Measurements from ENCODE around the gene MAP2K2. TPM values are rescaled to one million over a fixed set of nuclear protein-coding genes. Genes with fewer than 3 reads are reported as not detected.
A peak's percentile ranks its signal among the peaks of the same experiment; 100 is the strongest.

The MAP2K2 gene
- total and polyA plus RNA-seq, 2 experiments from 2014 or later: 32.3 to 212 TPM

GRCh38 chr19:4082172-4082571 is 41.8 kb downstream of the MAP2K2 start:
- WGBS, 2 experiments (ENCODE audit: low coverage in 1 of 2, low lambda C conversion rate in 2 of 2, missing lambda C conversion rate in 2 of 2): 86 to 87% methylated on average over 9 of the region's 9 CpGs
- no peaks in the 10 kb centered on the region for H3K9me2 ChIP-seq (ENCODE audit: insufficient read depth)
- H3F3A ChIP-seq (ENCODE audit: insufficient read depth): no peaks in the 10 kb centered on the region
- in situ Hi-C loops (cut with MboI): no loop called here
- no peak overlapping the region for H3K9ac ChIP-seq
- H3K36me3 ChIP-seq (ENCODE audit: low read depth): no peaks in the 10 kb centered on the region
- no peak for TF ChIP-seq EZH2phosphoT487 (IDR thresholded peaks at IDR 0.05; ENCODE audit: insufficient read depth, low read depth)
- TF ChIP-seq EZH2 (IDR thresholded peaks at IDR 0.05; ENCODE audit: insufficient read depth, poor library complexity, severe bottlenecking): no peak
- no peaks in the 10 kb centered on the region for H3K27me3 ChIP-seq (replicated peaks; ENCODE audit: insufficient read depth)
- H3K27ac ChIP-seq: no peak overlapping the region
- no peak overlapping the region for H3K4me2 ChIP-seq (ENCODE audit: unreplicated experiment)
- no peak for DNase-seq
- no peaks in the 10 kb centered on the region for H4K20me1 ChIP-seq (ENCODE audit: insufficient read depth)
- no peak overlapping the region for H3K4me3 ChIP-seq
- H3K79me2 ChIP-seq (ENCODE audit: insufficient read depth): no peaks in the 10 kb centered on the region
- no peaks in the 10 kb centered on the region for H3K9me3 ChIP-seq (ENCODE audit: low read depth)
- no peaks in the 10 kb centered on the region for H3K4me1 ChIP-seq (ENCODE audit: insufficient read depth)
- H2AFZ ChIP-seq: no peak overlapping the region

GRCh38 chr19:4081441-4082129 is 42.3 kb downstream of the MAP2K2 start:
- Histone ChIP-seq H3F3A (ENCODE audit: insufficient read depth) (no peaks in the 10 kb centered on the region), H3K4me2 (ENCODE audit: unreplicated experiment) (no peak overlapping the region), H3K36me3 (ENCODE audit: low read depth) (no peaks in the 10 kb centered on the region), H3K27me3 (replicated peaks; ENCODE audit: insufficient read depth) (no peaks in the 10 kb centered on the region), H3K9me2 (ENCODE audit: insufficient read depth) (no peaks in the 10 kb centered on the region), H3K9ac (no peak overlapping the region), H3K4me1 (ENCODE audit: insufficient read depth) (no peaks in the 10 kb centered on the region), H3K27ac (no peak overlapping the region), H3K79me2 (ENCODE audit: insufficient read depth) (no peaks in the 10 kb centered on the region), H3K9me3 (ENCODE audit: low read depth) (no peaks in the 10 kb centered on the region), H4K20me1 (ENCODE audit: insufficient read depth) (no peaks in the 10 kb centered on the region), H2AFZ (no peak overlapping the region), H3K4me3 (no peak overlapping the region)
- WGBS, 2 experiments (ENCODE audit: low coverage in 1 of 2, low lambda C conversion rate in 2 of 2, missing lambda C conversion rate in 2 of 2): 6 to 22% methylated on average over 1 to 2 of the region's 2 CpGs
- DNase-seq: no peak
- in situ Hi-C loops (cut with MboI): no loop called here
- TF ChIP-seq EZH2phosphoT487 (IDR thresholded peaks at IDR 0.05; ENCODE audit: insufficient read depth, low read depth) (no peak), EZH2 (IDR thresholded peaks at IDR 0.05; ENCODE audit: insufficient read depth, poor library complexity, severe bottlenecking) (no peak)

- in situ Hi-C loops (cut with MboI): no loop called here
- Histone ChIP-seq H3K79me2 (ENCODE audit: insufficient read depth) (no peaks in the 10 kb centered on the region), H3K4me3 (no peak overlapping the region), H3K9me2 (ENCODE audit: insufficient read depth) (no peaks in the 10 kb centered on the region), H3K4me2 (ENCODE audit: unreplicated experiment) (no peak overlapping the region), H4K20me1 (ENCODE audit: insufficient read depth) (no peaks in the 10 kb centered on the region), H3K27me3 (replicated peaks; ENCODE audit: insufficient read depth) (no peaks in the 10 kb centered on the region), H3K36me3 (ENCODE audit: low read depth) (no peaks in the 10 kb centered on the region), H3K9ac (no peak overlapping the region), H3F3A (ENCODE audit: insufficient read depth) (no peaks in the 10 kb centered on the region), H3K9me3 (ENCODE audit: low read depth) (no peaks in the 10 kb centered on the region), H3K27ac (no peak overlapping the region), H2AFZ (no peak overlapping the region), H3K4me1 (ENCODE audit: insufficient read depth) (no peaks in the 10 kb centered on the region)
- WGBS, 2 experiments (ENCODE audit: low coverage in 1 of 2, low lambda C conversion rate in 2 of 2, missing lambda C conversion rate in 2 of 2): 81 to 85% methylated on average over 5 to 6 of the region's 6 CpGs
- TF ChIP-seq EZH2phosphoT487 (IDR thresholded peaks at IDR 0.05; ENCODE audit: insufficient read depth, low read depth): no peak
- no peak for TF ChIP-seq EZH2 (IDR thresholded peaks at IDR 0.05; ENCODE audit: insufficient read depth, poor library complexity, severe bottlenecking)
- DNase-seq: no peak
These were observed 43.4 kb downstream of the MAP2K2 start for GRCh38 chr19:4080473-4080872.

GRCh38 chr19:4077800-4078684 is 45.9 kb downstream of the MAP2K2 start:
- peak overlapping the region; percentile 73 for H3K9ac ChIP-seq
- H3K9me2 ChIP-seq (ENCODE audit: insufficient read depth): no peaks in the 10 kb centered on the region
- H3K4me3 ChIP-seq: peak overlapping the region; percentile 72
- 4 to 9% methylated on average over 26 to 32 of the region's 33 CpGs for WGBS, 2 experiments (ENCODE audit: low coverage in 1 of 2, low lambda C conversion rate in 2 of 2, missing lambda C conversion rate in 2 of 2)
- DNase-seq: peak; percentile 64
- in situ Hi-C loops (cut with MboI): no loop called here
- TF ChIP-seq EZH2phosphoT487 (IDR thresholded peaks at IDR 0.05; ENCODE audit: insufficient read depth, low read depth): no peak
- no peak for TF ChIP-seq EZH2 (IDR thresholded peaks at IDR 0.05; ENCODE audit: insufficient read depth, poor library complexity, severe bottlenecking)
- H3K27me3 ChIP-seq (replicated peaks; ENCODE audit: insufficient read depth): no peaks in the 10 kb centered on the region
- H3F3A ChIP-seq (ENCODE audit: insufficient read depth): peaks cover 4% of the 10 kb centered on the region; the same call in 1 of the 2 replicates
- no peaks in the 10 kb centered on the region for H3K9me3 ChIP-seq (ENCODE audit: low read depth)
- H3K4me1 ChIP-seq (ENCODE audit: insufficient read depth): no peaks in the 10 kb centered on the region
- peak overlapping the region; percentile 88 for H2AFZ ChIP-seq
- H3K27ac ChIP-seq: no peak overlapping the region
- H4K20me1 ChIP-seq (ENCODE audit: insufficient read depth): no peaks in the 10 kb centered on the region
- no peaks in the 10 kb centered on the region for H3K36me3 ChIP-seq (ENCODE audit: low read depth)
- peak overlapping the region; percentile 85 for H3K4me2 ChIP-seq (ENCODE audit: unreplicated experiment)
- H3K79me2 ChIP-seq (ENCODE audit: insufficient read depth): no peaks in the 10 kb centered on the region

Data from GM23248 (cell line).